T-helper 2 cell treated with Interferon-gamma antibody and Interleukin-4, amounts not matched to agents 100 ng/mL and 5 ng/mL, for 36 hours (primary cell): ENCODE data around the gene PPP3CA. TPM values are rescaled to one million over a fixed set of nuclear protein-coding genes. Genes with fewer than 3 reads are reported as not detected.

Source experiments
- intact Hi-C: fragments of 100-400 bp; cut with micrococcal nuclease; formaldehyde crosslinking; loops from one replicate; pipeline ENCODE4 v1.15.1; 2023
- total RNA-seq: library from RNA; stranded (reverse); gene quantifications from 2 replicates; pipeline ENCODE4 v1.2.3, GENCODE V29; 2022

Gene PPP3CA
- total RNA-seq: 19.6 and 19.9 TPM in 2 replicates

- intact Hi-C loops: loop anchor here (1.0 to 10.0 kb wide), 18 partner anchors 19 to 1784 kb away; partner anchors contain the start of genes CISD2, DAPP1, MANBA and SLC39A8
Observed at GRCh38 chr4:101347267-101347556, at the start of gene PPP3CA. Gene PPP3CA (minus strand): TSS chr4:101347526.

DNA sequence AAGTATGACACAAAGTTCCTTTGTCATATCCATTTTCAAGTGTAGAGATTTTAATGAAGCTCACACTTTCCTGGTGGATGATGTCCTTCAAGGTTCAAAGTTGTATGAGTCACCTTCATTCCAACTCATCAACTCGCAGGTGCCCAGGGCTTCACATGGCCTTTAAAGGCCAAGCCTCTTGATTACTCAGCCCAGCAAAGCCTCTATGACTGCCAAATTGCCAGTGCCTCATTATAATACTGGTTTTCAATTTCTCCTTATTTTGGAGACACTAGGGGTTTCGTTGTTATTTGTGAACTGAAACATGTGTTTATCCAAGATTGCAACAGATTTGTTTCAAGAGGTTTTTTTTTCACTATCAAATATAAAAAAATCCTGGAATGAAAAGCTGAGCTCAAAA, 45.9 kb upstream of the PPP3CA start:
- intact Hi-C loops: no loop called here

DNA sequence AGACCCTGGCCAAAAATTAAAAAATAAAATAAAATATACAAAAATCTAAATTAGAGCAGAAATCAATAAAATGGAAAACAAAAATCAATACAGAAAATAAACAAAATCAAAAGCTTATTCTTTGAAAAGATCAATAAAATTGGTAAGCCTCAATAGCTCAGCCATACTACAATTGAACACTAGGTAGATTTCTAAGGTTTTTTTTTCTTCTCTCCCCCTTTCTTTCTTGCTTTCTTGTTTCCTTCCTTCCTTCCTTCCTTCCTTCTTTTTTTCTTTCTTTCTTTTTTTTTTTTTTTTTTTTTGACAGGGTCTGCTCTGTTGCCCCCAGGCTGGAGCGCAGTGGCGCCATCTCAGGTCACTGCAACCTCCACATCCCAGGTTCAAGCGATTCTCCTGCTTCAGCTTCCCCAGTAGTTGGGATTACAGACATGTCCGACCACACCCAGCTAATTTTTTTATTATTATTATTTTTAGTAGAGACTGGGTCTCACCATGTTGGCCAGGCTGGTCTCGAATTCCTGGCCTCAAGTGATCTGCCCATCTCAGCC, 23.4 kb upstream of the PPP3CA start:
- intact Hi-C loops: no loop called here

DNA sequence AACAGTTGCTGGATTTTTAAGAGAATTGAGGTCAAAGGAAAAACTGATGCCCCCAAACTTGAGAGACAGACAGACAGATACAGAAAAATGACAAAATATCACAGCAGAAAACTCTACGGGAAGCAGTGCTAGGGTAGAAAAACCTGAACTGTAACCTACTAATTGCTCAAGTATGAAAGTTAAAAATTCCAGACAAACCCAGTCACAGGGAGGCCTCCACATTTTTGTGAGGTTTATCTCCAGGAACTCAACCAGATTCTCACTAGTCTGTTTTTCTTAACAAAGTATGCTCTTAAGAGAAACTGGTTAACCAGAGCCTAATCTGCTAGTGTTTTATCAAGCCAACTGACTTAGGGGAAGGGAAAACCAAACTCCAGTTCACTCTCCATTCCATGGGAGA, 19.9 kb upstream of the PPP3CA start:
- intact Hi-C loops: no loop called here

GRCh38 chr4:101366331-101366730, 19.0 kb upstream of the PPP3CA start:
- intact Hi-C loops: no loop called here

GRCh38 chr4:101357751-101358150, 10.4 kb upstream of the PPP3CA start:
- intact Hi-C loops: no loop called here

DNA sequence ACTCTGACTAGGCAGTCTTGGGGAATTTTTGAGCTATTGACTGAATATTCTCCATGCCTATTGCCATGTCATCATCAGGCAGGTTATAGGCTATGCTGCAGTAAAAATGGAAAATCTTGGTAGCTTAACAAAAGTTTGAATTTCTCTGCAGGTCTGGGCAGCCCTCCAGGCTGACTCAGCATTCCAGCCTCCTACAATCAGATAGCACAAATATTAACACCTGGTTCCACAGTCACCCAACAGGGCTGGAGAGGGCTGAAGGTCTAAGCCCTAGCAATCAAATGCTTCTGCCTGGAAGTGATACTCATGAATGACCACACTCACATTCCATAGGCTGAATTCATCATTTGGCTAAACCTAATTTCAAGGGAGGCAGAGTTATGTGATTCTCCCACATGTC, 9.6 kb upstream of the PPP3CA start:
- intact Hi-C loops: no loop called here

DNA sequence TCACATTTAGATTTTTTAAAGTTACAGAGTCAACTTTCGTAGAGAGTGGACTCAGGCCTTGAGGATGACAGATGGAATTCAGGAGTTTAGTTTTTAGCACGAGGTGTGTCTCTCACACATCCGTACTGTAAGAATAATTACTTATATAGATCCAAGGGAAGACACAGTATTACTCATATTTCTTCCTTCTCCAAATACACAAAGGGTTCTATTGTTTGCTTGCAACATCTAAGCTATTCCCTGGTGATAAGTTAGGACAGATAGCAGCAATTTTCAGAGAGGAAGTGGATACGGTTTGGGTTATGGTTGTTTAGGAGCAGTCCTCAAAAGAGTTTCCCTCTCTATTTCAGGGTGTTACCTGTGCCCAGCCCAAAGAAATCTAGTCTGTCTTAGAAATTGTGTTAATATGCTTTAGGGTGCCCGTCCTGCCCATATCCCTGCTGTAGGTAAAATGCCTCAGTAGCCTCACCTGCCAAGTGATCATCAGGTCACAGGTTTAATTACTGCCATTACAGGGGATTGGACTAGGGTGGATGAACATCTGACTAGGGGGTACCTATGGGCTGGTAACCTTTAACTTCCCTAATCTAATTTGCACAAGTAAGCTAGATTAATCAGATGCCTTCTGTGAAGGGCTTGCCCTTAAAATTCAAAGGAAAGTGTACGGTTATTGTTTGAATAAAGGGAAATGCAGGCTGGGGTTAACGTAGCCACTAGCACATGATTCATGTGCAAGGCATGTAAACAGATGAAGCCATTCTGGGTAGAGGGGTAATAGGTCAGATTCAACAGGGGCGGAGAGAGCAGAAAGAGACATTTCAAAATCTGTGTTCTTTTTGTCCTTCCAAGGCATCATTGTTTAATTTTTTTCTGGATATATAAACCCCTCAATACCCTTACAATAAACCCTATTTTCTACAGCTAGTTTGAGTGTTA, 8.7 kb upstream of the PPP3CA start:
- intact Hi-C loops: no loop called here

DNA sequence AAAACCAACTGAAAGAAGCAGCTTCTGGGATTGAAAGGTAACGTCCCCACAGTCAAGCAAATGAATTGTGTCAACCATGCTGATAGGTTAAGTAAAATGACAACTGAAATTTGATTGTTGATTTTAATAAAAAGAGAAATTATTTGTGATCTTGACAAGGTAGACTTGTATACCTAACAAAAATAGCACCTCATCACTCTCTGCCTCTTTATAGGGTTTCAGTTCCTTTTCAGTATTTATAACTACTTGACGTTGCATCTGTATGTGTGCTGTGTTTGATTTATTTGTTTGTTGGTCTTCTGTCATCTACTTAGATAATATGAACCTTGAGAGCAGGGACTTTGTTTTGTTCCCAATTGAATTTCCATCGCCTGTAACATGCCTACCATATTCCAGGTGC, 7.9 kb upstream of the PPP3CA start:
- intact Hi-C loops: no loop called here

DNA sequence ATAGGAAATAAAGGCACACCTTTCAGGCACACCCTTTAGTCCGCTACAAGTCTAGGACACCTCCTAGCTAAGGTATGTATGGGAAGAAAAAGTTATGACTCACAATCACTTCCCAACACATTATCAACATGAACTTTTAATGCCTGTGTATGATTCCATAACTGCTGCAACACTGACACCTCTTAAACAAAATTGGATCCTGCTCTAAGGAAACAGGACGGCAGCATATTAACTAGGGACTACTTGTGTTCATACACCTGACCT, 2.4 kb upstream of the PPP3CA start:
- intact Hi-C loops: loop anchor here (2.0 to 10.0 kb wide), 8 partner anchors 142 to 1725 kb away; partner anchors contain the start of genes DAPP1, H2AZ1, MANBA and SLC9B2

DNA sequence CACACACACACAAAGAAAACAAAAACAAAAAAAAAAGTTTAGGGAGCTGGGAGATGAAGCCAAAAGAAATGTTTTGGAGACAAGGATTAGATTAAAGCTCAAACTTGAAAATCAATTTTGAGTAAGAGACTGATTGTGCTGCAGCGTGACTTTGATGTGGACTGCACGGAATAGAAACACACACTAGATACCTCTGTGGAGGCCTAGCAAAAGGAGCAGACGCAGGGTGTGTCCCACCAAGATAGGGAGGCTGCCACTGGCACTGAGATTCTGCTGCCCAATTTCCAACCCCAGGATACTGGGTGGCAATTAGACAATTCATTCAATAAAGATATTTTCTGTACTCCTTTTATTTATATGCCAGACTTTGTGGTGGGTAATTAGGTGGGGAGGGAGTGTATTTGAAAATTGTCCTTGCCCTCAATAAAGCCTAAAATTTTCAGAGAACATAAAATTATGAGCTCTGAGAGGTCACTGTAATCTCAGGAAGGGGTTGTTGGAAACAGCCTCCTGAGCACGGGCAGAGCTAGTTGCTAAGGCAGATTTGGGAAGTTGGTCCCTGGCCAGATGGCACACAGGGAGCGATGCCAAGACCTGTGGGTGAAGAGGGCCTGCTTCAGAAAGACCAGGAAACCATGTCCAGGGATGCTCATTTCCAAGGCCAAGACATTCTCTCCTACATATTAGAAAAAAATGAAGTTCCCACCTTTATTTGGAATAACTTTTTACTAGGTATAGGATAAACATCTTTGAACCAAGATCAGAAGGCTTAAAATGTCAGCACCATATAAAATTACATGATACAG, 1.9 kb upstream of the PPP3CA start:
- intact Hi-C loops: loop anchor here (2.0 to 10.0 kb wide), 8 partner anchors 142 to 1726 kb away; partner anchors contain the start of genes DAPP1, H2AZ1, MANBA and SLC9B2

- intact Hi-C loops: loop anchor here (2.0 to 10.0 kb wide), 8 partner anchors 141 to 1726 kb away; partner anchors contain the start of genes DAPP1, H2AZ1, MANBA and SLC9B2
Observed at GRCh38 chr4:101348367-101348827, 1.1 kb upstream of the PPP3CA start.

- intact Hi-C loops: loop anchor here (1.0 to 10.0 kb wide), 19 partner anchors 19 to 1785 kb away; partner anchors contain the start of genes CISD2, DAPP1, H2AZ1 and MANBA
Observed at GRCh38 chr4:101347557-101348366, 436 bp upstream of the PPP3CA start.

DNA sequence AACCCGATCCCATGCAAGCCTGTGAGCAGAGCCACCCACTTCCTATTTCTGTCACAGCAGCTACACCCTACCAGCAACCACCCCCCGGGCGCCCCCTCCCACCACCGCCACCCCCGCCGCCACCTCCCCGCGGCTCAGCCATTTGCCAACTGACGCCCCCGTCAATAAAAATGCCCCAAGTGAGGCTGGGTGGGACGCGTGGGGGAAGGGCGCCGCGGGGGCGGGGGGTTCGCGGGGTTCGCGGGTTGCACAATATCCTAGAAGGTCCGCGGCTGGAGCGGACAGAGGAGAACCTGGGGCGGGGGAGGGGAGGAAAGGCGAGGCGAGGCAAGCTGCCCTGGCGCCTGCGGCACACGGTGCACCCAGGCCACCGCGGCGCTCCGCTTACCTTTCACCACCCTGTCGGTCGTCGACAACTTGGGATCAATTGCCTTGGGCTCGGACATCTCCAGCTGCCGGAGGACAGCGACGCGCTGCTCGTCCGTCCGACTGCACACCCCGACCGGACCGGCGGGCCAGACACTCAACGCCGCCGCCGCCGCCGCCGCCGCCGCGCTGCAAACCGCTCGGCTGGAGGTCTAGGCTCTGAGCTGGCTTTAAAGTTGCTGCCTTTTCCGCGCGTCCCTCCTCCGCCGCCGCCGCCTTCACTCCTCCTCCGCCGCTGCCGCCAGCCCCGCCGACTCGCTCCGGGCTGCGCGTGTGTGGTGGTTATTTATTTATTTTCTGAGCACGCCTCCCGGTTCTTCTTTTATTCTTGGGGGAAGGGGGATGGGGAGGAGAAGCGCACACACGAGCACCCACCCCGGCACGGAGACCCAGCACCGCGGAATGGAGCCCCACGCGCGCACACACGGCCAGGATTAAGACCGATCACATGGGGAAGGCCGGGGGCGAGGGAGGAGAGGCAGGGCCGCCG, 717 bp downstream of the PPP3CA start:
- intact Hi-C loops: loop anchor here (1.0 to 10.0 kb wide), 18 partner anchors 18 to 1784 kb away; partner anchors contain the start of genes CISD2, DAPP1, MANBA and SLC39A8

GRCh38 chr4:101345596-101346350, 1.6 kb downstream of the PPP3CA start:
- intact Hi-C loops: loop anchor here (2.0 to 10.0 kb wide), 13 partner anchors 63 to 1783 kb away; partner anchors contain the start of genes CISD2, DAPP1, MANBA and SLC9B2

DNA sequence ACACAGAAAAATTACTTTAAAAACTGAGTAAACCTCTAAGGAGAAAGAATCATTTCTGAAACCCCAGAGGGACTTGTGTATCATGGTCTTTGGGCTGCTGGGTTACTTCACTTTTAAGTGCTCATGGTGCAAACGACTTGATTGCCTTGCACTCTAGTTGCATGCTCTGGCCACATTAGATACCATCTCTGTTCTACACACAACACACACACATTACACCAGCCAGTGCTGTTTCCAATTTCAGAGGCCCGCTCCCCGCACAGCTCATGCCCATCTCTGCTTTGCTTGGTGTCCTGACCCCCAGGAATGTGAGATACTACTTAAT, 2.1 kb downstream of the PPP3CA start:
- intact Hi-C loops: loop anchor here (5.0 to 10.0 kb wide), 7 partner anchors 138 to 1730 kb away; partner anchors contain the start of genes DAPP1, MANBA and SLC9B2

GRCh38 chr4:101339332-101339731, 8.0 kb downstream of the PPP3CA start:
- intact Hi-C loops: no loop called here

DNA sequence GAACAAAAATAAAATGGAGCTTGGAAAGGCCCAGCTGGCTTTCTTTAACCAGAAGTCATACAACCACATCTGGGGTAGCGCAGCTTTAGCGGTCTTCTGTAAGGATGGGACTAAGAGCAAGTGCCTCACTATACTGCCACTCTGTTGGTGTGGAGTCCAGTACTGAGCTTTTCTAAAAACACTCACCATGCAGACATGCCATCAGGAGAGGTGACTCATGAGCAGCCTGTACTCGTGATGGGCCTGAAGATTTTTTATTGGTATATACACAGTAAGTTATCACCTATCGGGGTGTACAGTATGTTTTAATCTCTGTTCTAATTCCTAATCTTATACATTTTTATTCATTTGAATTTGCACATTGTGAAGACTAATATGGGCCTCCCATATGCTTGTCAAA, 9.6 kb downstream of the PPP3CA start:
- intact Hi-C loops: no loop called here
